Caco-2 (cell line): ENCODE results near the gene VPS35. TPM values are rescaled to one million over a fixed set of nuclear protein-coding genes. Genes with fewer than 3 reads are reported as not detected.
"Not testable (repeated sequence)": the region's sequence is repeated elsewhere in the genome, so short reads cannot be mapped to it uniquely, and the experiment has no call there.

Experiments used
- BruUV-seq: library from RNA; stranded (reverse); fragments of 400-500 nt; replicated peaks from 2 replicates; lab custom pipeline; 2021; lab: Mats Ljungman, UMichigan
- CTCF ChIA-PET: fragments of 300-600 bp; sonication (Branson Sonifier 250); formaldehyde crosslinking; loops from one replicate; lab custom pipeline; 2022; ENCODE audit warnings: antibody characterized with exemption; lab: Charles Lee
- POLR2A ChIA-PET: fragments of 300-600 bp; sonication (Branson Sonifier 250); formaldehyde crosslinking; loops from one replicate; lab custom pipeline; 2022; ENCODE audit warnings: antibody characterized with exemption; lab: Charles Lee
- DNase-seq, 2 experiments: peaks; one replicate each; pipeline versions ENCODE4 v3.0.0 to v3.0.0-alpha.2; 2020 to 2022
- H3K27me3 ChIP-seq: replicated peaks from 2 replicates; pipeline ENCODE4 v1.6.0; 2011; ENCODE audit warnings: low read length; ENCODE audit not compliant: control insufficient read depth, insufficient read depth
- H3K36me3 ChIP-seq: 2 replicates; pipeline ENCODE4 v1.5.1; 2011; ENCODE audit warnings: low read length; ENCODE audit not compliant: control insufficient read depth, insufficient read depth
- H3K4me1 ChIP-seq: fragments of 250-450 bp; sonication (Bioruptor Pico); 2 replicates; pipeline ENCODE4 v1.5.1; 2020; ENCODE audit warnings: mild to moderate bottlenecking
- H3K4me3 ChIP-seq: 2 replicates; pipeline ENCODE4 v1.5.1; 2011; ENCODE audit warnings: low read depth, mild to moderate bottlenecking, control low read depth, low read length
- H3K9me3 ChIP-seq: fragments of 250-450 bp; sonication (Bioruptor Pico); 2 replicates; pipeline ENCODE4 v1.5.1; 2020; ENCODE audit warnings: mild to moderate bottlenecking, moderate library complexity
- H3K27ac Mint-ChIP-seq: one replicate; pipeline ENCODE4 v1.8.0; 2022; ENCODE audit warnings: mixed read lengths; ENCODE audit not compliant: unreplicated experiment
- H3K27me3 Mint-ChIP-seq: one replicate; pipeline ENCODE4 v1.8.0; 2022; ENCODE audit warnings: mixed read lengths; ENCODE audit not compliant: insufficient read depth, unreplicated experiment
- H3K36me3 Mint-ChIP-seq: one replicate; pipeline ENCODE4 v1.8.0; 2022; ENCODE audit warnings: mild to moderate bottlenecking, mixed read lengths; ENCODE audit not compliant: insufficient read depth, unreplicated experiment
- H3K4me1 Mint-ChIP-seq: one replicate; pipeline ENCODE4 v1.8.0; 2022; ENCODE audit warnings: low read depth, mixed read lengths; ENCODE audit not compliant: unreplicated experiment
- H3K4me3 Mint-ChIP-seq: one replicate; pipeline ENCODE4 v1.8.0; 2022; ENCODE audit warnings: mild to moderate bottlenecking, moderate library complexity, mixed read lengths; ENCODE audit not compliant: unreplicated experiment
- H3K9me3 Mint-ChIP-seq: one replicate; pipeline ENCODE4 v1.8.0; 2022; ENCODE audit warnings: mixed read lengths; ENCODE audit not compliant: unreplicated experiment
- CTCF ChIP-seq, 2 experiments: fragments of 200-600 bp in 1 of 2; IDR thresholded peaks; 1 replicate in 1 of 2; 2 replicates in 1 of 2; pipeline versions ENCODE4 v1.5.1 to v1.8.0; 2011 to 2022; ENCODE audit warnings: antibody characterized with exemption in 1 of 2, control low read depth in 1 of 2, inconsistent platforms in 1 of 2, low read depth in 1 of 2, low read length in 1 of 2, mild to moderate bottlenecking in 1 of 2, moderate library complexity in 1 of 2; ENCODE audit not compliant: insufficient read depth in 1 of 2, severe bottlenecking in 1 of 2, unreplicated experiment in 1 of 2
- intact Hi-C: fragments of 100-400 bp; cut with micrococcal nuclease; formaldehyde crosslinking; loops from one replicate; pipeline ENCODE4 v1.10.0; 2022; ENCODE audit not compliant: unreplicated experiment
- total RNA-seq: library from RNA; stranded (reverse); gene quantifications from 2 replicates; pipeline ENCODE4 v1.2.3, GENCODE V29; 2022

The VPS35 gene
- total RNA-seq, 1 experiment from 2014 or later = 120 TPM

- Histone ChIP-seq H3K9me3 (no peaks in the 10 kb centered on the region), H3K4me3 (no peak overlapping the region), H3K4me1 (peaks cover 6% of the 10 kb centered on the region; the same call in 1 of the 2 replicates), H3K27me3 (no peaks in the 10 kb centered on the region), H3K36me3 (no peaks in the 10 kb centered on the region)
- DNase-seq = no peak
- H3K4me3 Mint-ChIP-seq = no peak overlapping the region
- no peaks in the 10 kb centered on the region for H3K4me1 Mint-ChIP-seq
- intact Hi-C loops = loop anchor here (2.0 kb wide), 1 partner anchor 61 kb away; the partner anchor contains the start of genes ORC6 and VPS35
- H3K27me3 Mint-ChIP-seq = no peaks in the 10 kb centered on the region
- BruUV-seq = no TSS peak
- H3K36me3 Mint-ChIP-seq = no peaks in the 10 kb centered on the region
- no peak for TF ChIP-seq CTCF (IDR thresholded peaks at IDR 0.05; ENCODE audit: insufficient read depth in 1 of 2, low read depth in 1 of 2, low read length in 1 of 2, severe bottlenecking in 1 of 2, unreplicated experiment in 1 of 2)
- CTCF ChIA-PET = interaction anchor here (1.2 kb wide), 1 partner anchor 17 kb away, joined by 3 read pairs; no protein-coding TSS in a partner anchor
- POLR2A ChIA-PET = no interaction called here
- no peaks in the 10 kb centered on the region for H3K9me3 Mint-ChIP-seq
- no peak overlapping the region for H3K27ac Mint-ChIP-seq
Observed at GRCh38 chr16:46627746-46628145, 61.2 kb downstream of the VPS35 start.

GRCh38 chr16:46626681-46627080, 62.3 kb downstream of the VPS35 start:
- not testable (repeated sequence) for BruUV-seq

GRCh38 chr16:46624862-46625261, 64.1 kb downstream of the VPS35 start:
- DNase-seq, H3K27ac Mint-ChIP-seq, H3K27me3 ChIP-seq, BruUV-seq, H3K4me1 Mint-ChIP-seq, H3K9me3 ChIP-seq, H3K4me1 ChIP-seq, H3K27me3 Mint-ChIP-seq, H3K4me3 Mint-ChIP-seq, intact Hi-C loops, H3K36me3 Mint-ChIP-seq, H3K9me3 Mint-ChIP-seq, POLR2A ChIA-PET, H3K4me3 ChIP-seq, H3K36me3 ChIP-seq, CTCF ChIA-PET: not testable (repeated sequence)

More at GRCh38 chr16:46626681-46627080, 62.3 kb downstream of the VPS35 start:
- CTCF ChIA-PET = interaction anchor here (1.2 kb wide), 1 partner anchor 18 kb away, joined by 3 read pairs; no protein-coding TSS in a partner anchor
- H3K4me1 ChIP-seq, H3K9me3 ChIP-seq, H3K36me3 Mint-ChIP-seq, H3K27ac Mint-ChIP-seq, DNase-seq, H3K4me3 Mint-ChIP-seq, intact Hi-C loops, H3K4me3 ChIP-seq, H3K4me1 Mint-ChIP-seq, POLR2A ChIA-PET, H3K36me3 ChIP-seq, H3K27me3 Mint-ChIP-seq, H3K27me3 ChIP-seq, H3K9me3 Mint-ChIP-seq: not testable (repeated sequence)

- not testable (repeated sequence) for DNase-seq, BruUV-seq
Observed at GRCh38 chr16:46623707-46624106, 65.3 kb downstream of the VPS35 start.

GRCh38 chr16:46623246-46623645, 65.7 kb downstream of the VPS35 start:
- intact Hi-C loops, H3K36me3 ChIP-seq, H3K4me3 ChIP-seq, H3K4me1 Mint-ChIP-seq, H3K27me3 ChIP-seq, H3K9me3 ChIP-seq, DNase-seq, BruUV-seq, H3K27me3 Mint-ChIP-seq, H3K4me1 ChIP-seq, CTCF ChIA-PET, H3K4me3 Mint-ChIP-seq, POLR2A ChIA-PET, H3K9me3 Mint-ChIP-seq, H3K36me3 Mint-ChIP-seq, H3K27ac Mint-ChIP-seq: not testable (repeated sequence)

More at GRCh38 chr16:46623707-46624106, 65.3 kb downstream of the VPS35 start:
- POLR2A ChIA-PET, CTCF ChIA-PET, H3K4me1 Mint-ChIP-seq, intact Hi-C loops, H3K27me3 Mint-ChIP-seq, H3K4me3 ChIP-seq, H3K27me3 ChIP-seq, H3K36me3 ChIP-seq, H3K9me3 Mint-ChIP-seq, H3K36me3 Mint-ChIP-seq, H3K4me3 Mint-ChIP-seq, H3K4me1 ChIP-seq, H3K9me3 ChIP-seq, H3K27ac Mint-ChIP-seq: not testable (repeated sequence)
